Duodenal mucosa (tissue), 2 donors: ENCODE measurements around the gene CELSR3.

Source experiments
- H3K27ac ChIP-seq: one replicate; pipeline ENCODE4 v1.7.0; 2013; ENCODE audit warnings: low read depth, low read length
- H3K27me3 ChIP-seq, 2 donors: one replicate each; pipeline ENCODE4 v1.7.0; 2013; ENCODE audit warnings: low read length in 2 of 2, control low read depth in 1 of 2; ENCODE audit not compliant: insufficient read depth in 2 of 2, control insufficient read depth in 1 of 2
- H3K36me3 ChIP-seq, 2 donors: one replicate each; pipeline ENCODE4 v1.7.0; 2013; ENCODE audit warnings: low read length in 2 of 2, control low read depth in 1 of 2; ENCODE audit not compliant: insufficient read depth in 2 of 2, control insufficient read depth in 1 of 2
- H3K4me1 ChIP-seq, 2 donors: one replicate each; pipeline ENCODE4 v1.7.0; 2013; ENCODE audit warnings: low read length in 2 of 2, control low read depth in 1 of 2; ENCODE audit not compliant: insufficient read depth in 2 of 2, control insufficient read depth in 1 of 2
- H3K4me3 ChIP-seq, 2 donors: one replicate each; pipeline ENCODE4 v1.7.0; 2013; ENCODE audit warnings: low read length in 2 of 2, low read depth in 1 of 2
- H3K9ac ChIP-seq, 2 donors: one replicate each; pipeline ENCODE4 v1.7.0; 2013; ENCODE audit warnings: low read length in 2 of 2, low read depth in 1 of 2
- H3K9me3 ChIP-seq, 2 donors: one replicate each; pipeline ENCODE4 v1.7.0; 2013; ENCODE audit warnings: low read length in 2 of 2, control low read depth in 1 of 2; ENCODE audit not compliant: control insufficient read depth in 1 of 2

CELSR3 gene

DNA sequence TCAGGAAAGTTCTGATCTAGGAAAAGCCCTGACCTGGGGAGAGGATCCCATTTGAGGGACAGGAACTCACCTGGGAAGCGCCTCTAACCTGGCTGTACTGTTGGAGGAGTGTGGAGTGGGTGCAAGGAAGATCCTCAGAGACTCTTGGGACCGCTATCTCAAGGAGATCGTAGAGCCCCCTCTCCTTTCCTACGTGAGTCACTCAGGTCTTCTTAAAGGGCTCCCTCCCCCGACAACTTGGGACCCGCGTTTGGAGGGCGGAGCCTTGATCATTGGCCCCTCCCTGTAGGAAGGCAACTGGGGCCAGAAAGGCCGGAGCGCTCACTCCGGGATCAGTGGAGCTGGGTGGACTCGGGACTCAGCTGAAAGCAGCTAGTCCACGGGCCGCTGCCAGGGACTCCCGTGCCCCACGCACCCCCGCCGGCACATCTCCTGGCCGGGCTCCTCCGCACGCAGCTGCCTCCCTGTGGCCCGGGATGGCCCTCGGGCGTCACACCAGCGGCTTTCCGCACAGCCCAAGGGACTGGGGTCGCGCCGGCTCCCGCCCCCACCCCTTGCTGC lies 27.9 kb downstream of the CELSR3 start:
- peaks cover 22 to 25% of the 10 kb centered on the region in 2 donors for H3K4me1 ChIP-seq
- H3K9me3 ChIP-seq, result no peaks in the 10 kb centered on the region
- H3K27ac ChIP-seq, result peak overlapping the region; percentile 42
- H3K27me3 ChIP-seq, result no peaks in the 10 kb centered on the region
- peaks cover 3 to 33% of the 10 kb centered on the region in 2 donors for H3K36me3 ChIP-seq
- H3K9ac ChIP-seq, result peak overlapping the region; percentile 70 to 85
- H3K4me3 ChIP-seq, result peak overlapping the region; percentile 86 to 91

DNA sequence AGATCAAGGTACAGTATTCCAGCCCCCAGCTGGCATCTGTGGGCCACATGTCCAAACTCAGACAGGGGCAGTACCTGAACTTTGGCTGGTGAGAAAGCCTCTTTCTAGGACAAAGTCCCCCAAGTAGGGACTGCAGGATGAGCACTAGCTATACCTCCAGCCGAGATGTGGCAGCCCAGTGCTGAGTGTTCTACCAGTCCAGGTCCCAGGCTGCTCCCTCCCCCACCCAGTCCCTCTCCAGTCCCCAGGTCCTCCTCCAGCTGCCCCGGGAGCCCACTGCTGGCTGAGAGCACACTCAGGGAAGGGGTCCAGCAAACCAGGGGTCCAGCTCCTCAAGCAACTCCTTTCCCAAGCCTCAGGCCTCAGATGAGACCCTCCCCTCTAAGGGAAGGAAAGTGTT lies 28.9 kb downstream of the CELSR3 start:
- Histone ChIP-seq H3K27ac (no peak overlapping the region), H3K36me3 (peaks cover 8 to 40% of the 10 kb centered on the region in 2 donors), H3K27me3 (no peaks in the 10 kb centered on the region), H3K9ac (peak overlapping the region in 1 of 2 donors; percentile 70), H3K4me3 (peak overlapping the region in 1 of 2 donors; percentile 86), H3K4me1 (peaks cover 22 to 25% of the 10 kb centered on the region in 2 donors), H3K9me3 (no peaks in the 10 kb centered on the region)

DNA sequence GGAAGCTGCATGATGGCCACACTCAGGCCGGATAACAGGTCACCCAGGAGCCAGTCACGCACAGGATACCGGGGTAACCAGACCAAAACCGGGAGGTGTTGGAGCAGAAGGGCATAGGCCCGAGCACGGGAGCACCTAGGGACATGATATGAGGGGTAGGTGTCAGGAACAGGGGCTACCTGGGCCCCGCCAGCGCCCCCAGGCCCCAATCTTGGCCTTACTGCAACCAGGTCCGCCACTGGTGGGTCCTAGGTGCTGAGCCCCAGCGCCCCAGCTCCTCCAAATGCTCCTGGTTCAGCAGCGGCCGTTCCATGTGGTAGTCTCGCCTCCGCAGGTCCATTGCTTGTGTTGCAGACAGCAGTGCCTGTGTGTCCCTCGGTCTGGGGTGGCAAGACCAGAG lies 29.4 kb downstream of the CELSR3 start:
- Histone ChIP-seq H3K4me1 (peaks cover 22 to 25% of the 10 kb centered on the region in 2 donors), H3K4me3 (no peak overlapping the region), H3K36me3 (peaks cover 8 to 45% of the 10 kb centered on the region in 2 donors), H3K27ac (no peak overlapping the region), H3K9ac (no peak overlapping the region), H3K9me3 (no peaks in the 10 kb centered on the region), H3K27me3 (no peaks in the 10 kb centered on the region)

DNA sequence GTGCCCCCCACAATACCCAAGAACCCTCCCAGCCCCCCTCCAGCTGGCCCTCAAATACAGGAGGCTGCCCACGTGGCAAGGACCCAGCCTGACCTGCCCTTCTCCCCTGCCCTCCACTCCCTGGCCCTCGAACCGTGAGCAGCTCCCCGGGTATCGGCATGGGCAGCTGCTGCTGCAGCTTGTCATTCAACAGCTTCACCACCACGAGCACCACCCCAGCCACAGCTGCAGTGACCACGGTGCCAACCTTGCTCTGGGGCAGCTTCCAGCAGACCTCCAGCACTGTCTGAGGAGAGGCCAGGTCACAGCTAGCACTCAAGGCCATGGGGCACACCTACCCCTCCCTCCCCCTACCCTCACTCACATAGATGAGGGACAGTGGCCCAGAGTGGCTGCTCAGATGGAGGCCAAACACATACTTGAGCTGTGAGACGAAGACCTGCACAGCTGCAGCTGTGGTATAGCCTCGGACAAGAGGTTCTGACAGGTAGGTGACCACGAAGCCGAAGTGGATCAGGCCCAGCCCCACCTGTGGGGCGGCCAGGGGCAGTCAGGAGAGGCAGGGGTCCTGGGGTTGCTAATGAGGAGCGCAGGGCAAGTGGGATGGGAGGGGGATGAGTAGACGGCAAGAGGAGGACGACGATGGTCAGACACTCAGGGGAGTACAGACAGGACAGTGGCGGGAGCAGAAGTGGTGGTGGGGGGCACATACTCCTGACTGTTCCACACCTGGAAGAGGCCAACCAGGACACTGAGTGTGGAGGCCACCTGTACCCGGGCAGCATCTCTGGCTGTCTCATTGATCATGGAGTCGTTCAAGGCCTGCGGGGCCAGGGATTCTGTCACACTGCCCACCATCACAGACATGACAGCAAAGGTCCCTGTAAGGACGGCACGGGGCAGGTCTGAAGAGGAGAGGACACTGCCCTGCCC lies 30.9 kb downstream of the CELSR3 start:
- Histone ChIP-seq H3K36me3 (peaks cover 18 to 60% of the 10 kb centered on the region in 2 donors), H3K9ac (no peak overlapping the region), H3K27me3 (no peaks in the 10 kb centered on the region), H3K4me3 (no peak overlapping the region), H3K9me3 (no peaks in the 10 kb centered on the region), H3K27ac (no peak overlapping the region), H3K4me1 (peaks cover 22 to 25% of the 10 kb centered on the region in 2 donors)

DNA sequence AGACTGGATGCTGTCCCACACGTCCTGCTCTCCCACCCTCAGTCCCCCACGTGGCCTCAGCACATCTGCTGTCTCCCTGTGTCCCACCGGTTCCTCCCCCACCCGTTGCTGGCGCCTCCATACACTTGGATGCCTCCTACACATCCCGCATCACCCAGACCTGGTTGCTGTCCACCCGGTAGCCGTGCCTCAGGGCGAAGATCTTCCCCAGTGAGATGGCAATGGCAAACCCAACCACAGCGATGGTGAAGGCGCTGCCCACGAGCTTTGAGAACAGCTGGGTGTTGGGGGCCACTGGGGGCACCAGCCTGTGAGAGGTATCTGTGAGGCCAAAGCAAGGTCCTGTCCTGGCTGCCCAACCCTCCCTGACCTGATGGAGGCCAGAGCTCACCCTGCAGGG lies 31.9 kb downstream of the CELSR3 start:
- Histone ChIP-seq H3K27ac (no peak overlapping the region), H3K36me3 (peaks cover 18 to 67% of the 10 kb centered on the region in 2 donors), H3K9ac (no peak overlapping the region), H3K27me3 (no peaks in the 10 kb centered on the region), H3K4me3 (no peak overlapping the region), H3K4me1 (peaks cover 14 to 16% of the 10 kb centered on the region in 2 donors), H3K9me3 (no peaks in the 10 kb centered on the region)

DNA sequence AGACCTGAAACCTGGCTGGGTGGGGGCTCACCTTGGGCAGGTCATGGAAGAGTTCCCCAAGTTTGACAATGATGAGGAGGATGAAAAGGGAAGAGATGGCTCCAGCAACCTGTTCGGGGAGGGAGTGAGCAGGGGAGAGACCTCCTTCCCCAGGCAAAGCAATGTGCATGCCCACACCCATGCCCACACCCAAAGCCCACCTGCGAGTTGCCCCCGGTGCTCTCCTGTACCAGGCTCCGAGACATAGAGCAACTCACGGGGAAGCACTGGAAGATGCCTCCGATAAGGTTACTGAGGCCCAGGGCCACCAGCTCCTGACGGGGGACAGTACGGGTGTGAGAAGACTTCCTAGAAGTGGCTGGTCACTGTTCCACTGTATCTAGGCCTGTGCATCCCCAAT lies 32.3 kb downstream of the CELSR3 start:
- no peak overlapping the region for H3K27ac ChIP-seq

DNA sequence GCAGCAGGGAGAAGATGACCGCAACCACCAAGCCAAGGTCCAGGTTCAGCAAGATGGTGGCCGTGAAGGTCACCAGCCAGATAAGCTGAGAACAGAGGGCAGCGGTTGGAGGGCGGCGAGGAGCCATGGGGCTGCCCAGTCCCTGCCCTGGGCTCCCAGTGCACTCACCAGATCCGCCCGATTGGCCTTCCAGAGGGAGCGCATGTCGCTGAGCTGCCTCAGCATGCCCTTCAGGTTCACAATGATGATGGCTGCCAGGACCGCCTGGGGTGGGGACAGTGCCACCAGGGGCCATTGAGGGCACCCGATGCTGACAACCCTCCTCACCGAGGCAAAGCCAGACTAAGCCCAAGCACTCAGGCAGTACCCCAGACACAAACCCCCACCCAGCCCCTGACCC lies 32.8 kb downstream of the CELSR3 start:
- Histone ChIP-seq H3K27me3 (no peaks in the 10 kb centered on the region), H3K27ac (no peak overlapping the region), H3K4me1 (peaks cover 13 to 14% of the 10 kb centered on the region in 2 donors), H3K4me3 (no peak overlapping the region), H3K9me3 (no peaks in the 10 kb centered on the region), H3K9ac (no peak overlapping the region), H3K36me3 (peaks cover 18 to 75% of the 10 kb centered on the region in 2 donors)

More for the DNA sequence above, 32.3 kb downstream of the CELSR3 start:
- Histone ChIP-seq H3K9ac (no peak overlapping the region), H3K27me3 (no peaks in the 10 kb centered on the region), H3K4me1 (peaks cover 13 to 14% of the 10 kb centered on the region in 2 donors), H3K9me3 (no peaks in the 10 kb centered on the region), H3K4me3 (no peak overlapping the region), H3K36me3 (peaks cover 18 to 71% of the 10 kb centered on the region in 2 donors)

DNA sequence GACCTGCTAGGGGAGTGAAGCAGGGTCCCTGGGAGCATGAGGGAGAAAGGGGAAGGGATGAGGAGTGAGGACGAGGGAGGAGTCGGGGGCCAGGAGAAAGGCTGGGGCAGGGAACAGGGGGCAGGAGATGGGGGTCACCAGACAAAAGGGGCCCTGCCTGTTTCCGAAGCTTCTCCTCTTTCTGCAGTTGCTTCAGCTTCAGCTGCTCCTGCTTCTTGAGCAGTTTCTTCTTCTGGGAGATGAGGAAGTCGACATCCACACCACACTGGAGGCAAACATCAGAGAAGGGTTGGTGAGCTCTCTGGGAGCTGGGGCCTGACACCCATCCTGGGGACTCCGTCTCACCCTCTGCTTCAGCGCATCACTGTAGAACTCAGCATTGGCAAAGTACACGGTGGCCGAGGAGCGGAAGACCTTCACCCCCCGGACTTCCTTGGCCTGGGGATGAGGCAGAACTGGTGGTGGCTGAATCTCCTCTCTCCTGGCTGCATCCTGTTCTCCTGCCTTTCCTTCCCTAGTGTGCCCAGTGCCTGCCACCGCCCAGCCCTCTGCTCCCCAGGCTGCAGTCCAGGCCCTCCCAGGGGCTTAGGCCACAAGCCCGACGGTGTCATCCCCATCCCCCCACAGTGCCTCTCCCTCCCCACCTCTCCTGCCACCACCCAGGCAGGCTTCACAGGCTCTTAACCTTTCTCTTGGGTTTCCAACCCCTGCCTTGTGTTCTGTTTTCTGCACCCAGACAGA lies 34.2 kb downstream of the CELSR3 start:
- no peaks in the 10 kb centered on the region for H3K4me1 ChIP-seq
- no peaks in the 10 kb centered on the region for H3K9me3 ChIP-seq
- no peak overlapping the region for H3K9ac ChIP-seq
- no peak overlapping the region for H3K27ac ChIP-seq
- no peak overlapping the region for H3K4me3 ChIP-seq
- peaks cover 18 to 76% of the 10 kb centered on the region in 2 donors for H3K36me3 ChIP-seq
- no peaks in the 10 kb centered on the region for H3K27me3 ChIP-seq

DNA sequence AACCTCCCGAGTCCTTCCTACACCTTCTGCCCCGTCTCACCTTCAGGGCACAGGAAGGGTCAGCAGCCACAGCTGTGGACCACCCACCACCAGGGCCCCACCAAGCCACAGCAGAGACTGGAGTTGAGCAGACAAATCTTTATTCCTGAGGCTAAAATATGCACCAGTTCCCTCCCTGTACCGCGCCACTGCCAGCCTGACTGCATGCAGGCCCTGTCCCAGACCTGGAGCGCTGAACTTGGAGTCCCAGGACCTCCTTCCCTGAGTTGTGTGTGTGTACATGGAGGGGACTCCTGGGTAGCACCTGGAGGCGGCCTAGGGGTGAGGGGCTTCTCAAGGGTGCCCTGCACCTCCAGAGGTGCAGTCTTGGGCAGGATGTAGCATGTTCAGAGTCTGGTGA lies 37.1 kb downstream of the CELSR3 start:
- Histone ChIP-seq H3K36me3 (peaks cover 18 to 50% of the 10 kb centered on the region in 2 donors), H3K4me3 (no peak overlapping the region), H3K9ac (no peak overlapping the region), H3K27me3 (no peaks in the 10 kb centered on the region), H3K9me3 (no peaks in the 10 kb centered on the region), H3K27ac (no peak overlapping the region), H3K4me1 (no peaks in the 10 kb centered on the region)

DNA sequence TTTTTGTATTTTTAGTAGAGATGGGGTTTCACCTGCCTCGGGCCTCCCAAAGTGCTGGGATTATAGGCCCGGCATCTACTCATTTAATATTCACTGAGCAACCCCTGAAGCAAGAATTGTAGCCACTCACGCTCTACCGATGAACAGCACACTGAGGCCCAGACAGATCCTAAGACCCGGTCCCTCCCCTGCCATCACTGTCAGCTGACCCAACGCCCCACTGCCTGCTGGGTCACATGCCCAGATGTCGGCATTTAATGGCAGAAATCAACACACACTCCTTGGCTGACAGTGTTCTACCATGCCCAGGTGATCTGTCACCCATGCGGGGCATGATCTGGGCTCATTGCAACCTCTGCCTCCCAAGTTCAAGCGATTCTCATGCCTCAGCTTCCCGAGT lies 37.9 kb downstream of the CELSR3 start:
- Histone ChIP-seq H3K9ac (no peak overlapping the region), H3K27ac (no peak overlapping the region), H3K4me3 (no peak overlapping the region), H3K9me3 (no peaks in the 10 kb centered on the region), H3K27me3 (no peaks in the 10 kb centered on the region), H3K36me3 (peaks cover 15 to 44% of the 10 kb centered on the region in 2 donors), H3K4me1 (no peaks in the 10 kb centered on the region)
